ENCODE data around the gene PRSS8. TPM values are rescaled to one million over a fixed set of nuclear protein-coding genes. Genes with fewer than 3 reads are reported as not detected.

The PRSS8 gene
- total RNA-seq, 2 donors from 2014 or later = 337 to 347 TPM

DNA sequence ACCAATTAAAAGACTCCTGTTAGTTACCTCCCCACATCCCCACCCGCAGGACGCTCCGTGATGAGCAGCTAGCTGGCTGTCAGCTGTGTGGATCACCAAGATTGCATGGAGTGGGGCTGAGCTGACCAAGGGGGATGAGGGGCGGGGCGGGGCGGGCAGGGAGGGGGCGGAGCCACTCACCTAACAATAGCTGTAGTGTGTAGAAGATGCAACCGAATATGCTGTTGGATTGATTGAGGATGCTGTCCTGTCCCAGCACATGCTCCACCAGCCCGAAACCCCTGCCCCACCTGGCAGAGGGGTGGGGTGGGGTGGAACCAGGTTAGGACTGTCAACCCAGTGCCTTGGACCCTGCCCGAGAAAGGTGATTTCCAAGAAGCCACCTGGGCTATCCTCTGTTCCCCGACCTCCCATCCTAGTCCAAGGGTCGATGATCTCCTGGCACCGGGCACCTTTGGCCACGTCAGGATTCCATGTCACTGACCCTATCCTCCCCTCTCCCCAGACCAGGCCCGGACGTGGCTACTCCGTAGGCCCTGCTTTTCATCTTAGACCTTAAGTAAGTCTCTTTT, 42.3 kb downstream of the PRSS8 start:
- no peaks in the 10 kb centered on the region for H3K27me3 ChIP-seq
- H3K4me1 ChIP-seq = peaks cover 8% of the 10 kb centered on the region
- no peaks in the 10 kb centered on the region for H3K9me3 ChIP-seq
- H3K4me3 ChIP-seq = no peak overlapping the region
- intact Hi-C loops (cut with DNase I) = loop anchor here (10.0 kb wide), 1 partner anchor 62 kb away; the partner anchor contains the start of gene PRSS36
- H3K9ac ChIP-seq (ENCODE audit: low read depth in 2 of 2, low read length in 2 of 2) = no peak overlapping the region
- peak; percentile 34 for DNase-seq
- H3K27ac ChIP-seq = no peak overlapping the region
- no peaks in the 10 kb centered on the region for H3K36me3 ChIP-seq
- no peak for TF ChIP-seq CTCF (IDR thresholded peaks at IDR 0.05)

DNA sequence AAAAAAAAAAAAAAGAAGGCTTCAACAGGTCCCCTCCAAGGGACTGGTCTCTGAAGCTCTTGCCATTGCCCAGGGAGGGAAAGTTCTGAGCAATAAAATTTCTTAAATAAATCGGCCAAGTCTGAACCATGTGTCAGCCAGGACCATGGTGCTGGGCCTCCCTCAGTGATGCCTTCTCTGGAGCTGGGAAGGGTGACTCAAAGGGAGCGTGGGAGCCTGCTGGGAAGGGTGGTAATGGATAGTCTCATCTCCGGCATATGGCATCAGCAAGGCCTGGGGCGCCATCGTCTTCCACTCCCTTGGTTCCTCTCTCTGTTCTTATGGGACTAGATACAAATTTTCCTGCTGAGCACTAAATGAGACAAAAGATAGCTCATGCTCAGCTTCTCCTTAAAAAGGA, 43.2 kb downstream of the PRSS8 start:
- H3K27me3 ChIP-seq = no peaks in the 10 kb centered on the region
- no peak overlapping the region for H3K27ac ChIP-seq
- H3K9me3 ChIP-seq = no peaks in the 10 kb centered on the region
- TF ChIP-seq CTCF (IDR thresholded peaks at IDR 0.05) = no peak
- H3K36me3 ChIP-seq = no peaks in the 10 kb centered on the region
- no peak overlapping the region for H3K4me3 ChIP-seq
- intact Hi-C loops (cut with DNase I) = loop anchor here (10.0 kb wide), 1 partner anchor 62 kb away; the partner anchor contains the start of gene PRSS36
- H3K4me1 ChIP-seq = peaks cover 8% of the 10 kb centered on the region
- H3K9ac ChIP-seq (ENCODE audit: low read depth in 2 of 2, low read length in 2 of 2) = peak overlapping the region in 1 of 2 donors; percentile 8
- no peak for DNase-seq

DNA sequence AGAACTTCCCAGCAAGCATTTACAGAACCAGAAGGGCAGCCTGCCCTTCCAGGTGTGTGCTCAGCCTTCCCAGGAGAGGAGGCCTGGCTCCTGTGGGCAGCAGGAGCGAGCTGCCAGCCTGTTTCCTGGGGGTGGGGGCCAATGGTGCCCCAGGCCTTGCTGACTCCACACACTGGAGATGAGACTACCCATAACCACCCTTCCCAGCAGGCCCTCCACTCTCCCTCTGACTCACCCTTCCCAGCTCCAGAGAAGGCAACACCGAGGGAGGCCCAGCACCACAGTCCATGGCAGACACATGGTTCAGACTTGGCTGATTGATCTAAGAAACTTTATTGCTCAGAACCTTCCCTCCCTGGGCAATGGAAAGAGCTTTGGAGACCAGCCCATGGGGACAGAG, 45.0 kb downstream of the PRSS8 start:
- no peak for DNase-seq
- no peaks in the 10 kb centered on the region for H3K9me3 ChIP-seq
- no peaks in the 10 kb centered on the region for H3K36me3 ChIP-seq
- no peaks in the 10 kb centered on the region for H3K27me3 ChIP-seq
- peaks cover 8% of the 10 kb centered on the region for H3K4me1 ChIP-seq
- no peak for TF ChIP-seq CTCF (IDR thresholded peaks at IDR 0.05)
- intact Hi-C loops (cut with DNase I) = loop anchor here (10.0 kb wide), 1 partner anchor 64 kb away; the partner anchor contains the start of gene PRSS36
- H3K4me3 ChIP-seq = no peak overlapping the region
- H3K27ac ChIP-seq = no peak overlapping the region
- no peak overlapping the region for H3K9ac ChIP-seq (ENCODE audit: low read depth in 2 of 2, low read length in 2 of 2)

- peaks cover 8% of the 10 kb centered on the region for H3K4me1 ChIP-seq
- no peak overlapping the region for H3K9ac ChIP-seq (ENCODE audit: low read depth in 2 of 2, low read length in 2 of 2)
- no peaks in the 10 kb centered on the region for H3K27me3 ChIP-seq
- TF ChIP-seq CTCF (IDR thresholded peaks at IDR 0.05) = no peak
- no peaks in the 10 kb centered on the region for H3K36me3 ChIP-seq
- H3K4me3 ChIP-seq = no peak overlapping the region
- intact Hi-C loops (cut with DNase I) = no loop called here
- no peak for DNase-seq
- H3K9me3 ChIP-seq = no peaks in the 10 kb centered on the region
- no peak overlapping the region for H3K27ac ChIP-seq
Measured at GRCh38 chr16:31089199-31089598, 46.3 kb downstream of the PRSS8 start.

GRCh38 chr16:31088459-31089183, 46.9 kb downstream of the PRSS8 start, which contains the start of gene PRSS53:
PRSS53 (minus strand) TSS chr16:31088943; CDS start chr16:31088809, 134 bp downstream.
- no peak within 1 kb of the TSS for H3K4me3 ChIP-seq
- H3K36me3 ChIP-seq = no peaks in the 10 kb centered on the region
- DNase-seq = no peak
- TF ChIP-seq CTCF (IDR thresholded peaks at IDR 0.05) = no peak
- H3K9me3 ChIP-seq = no peaks in the 10 kb centered on the region
- H3K4me1 ChIP-seq = peaks cover 6% of the 10 kb centered on the region
- H3K27me3 ChIP-seq = no peaks in the 10 kb centered on the region
- intact Hi-C loops (cut with DNase I) = no loop called here
- H3K27ac ChIP-seq = no peak within 1 kb of the TSS
- H3K9ac ChIP-seq (ENCODE audit: low read depth in 2 of 2, low read length in 2 of 2) = no peak within 1 kb of the TSS
